ENCODE results near the gene DCP1B.

DCP1B gene

DNA sequence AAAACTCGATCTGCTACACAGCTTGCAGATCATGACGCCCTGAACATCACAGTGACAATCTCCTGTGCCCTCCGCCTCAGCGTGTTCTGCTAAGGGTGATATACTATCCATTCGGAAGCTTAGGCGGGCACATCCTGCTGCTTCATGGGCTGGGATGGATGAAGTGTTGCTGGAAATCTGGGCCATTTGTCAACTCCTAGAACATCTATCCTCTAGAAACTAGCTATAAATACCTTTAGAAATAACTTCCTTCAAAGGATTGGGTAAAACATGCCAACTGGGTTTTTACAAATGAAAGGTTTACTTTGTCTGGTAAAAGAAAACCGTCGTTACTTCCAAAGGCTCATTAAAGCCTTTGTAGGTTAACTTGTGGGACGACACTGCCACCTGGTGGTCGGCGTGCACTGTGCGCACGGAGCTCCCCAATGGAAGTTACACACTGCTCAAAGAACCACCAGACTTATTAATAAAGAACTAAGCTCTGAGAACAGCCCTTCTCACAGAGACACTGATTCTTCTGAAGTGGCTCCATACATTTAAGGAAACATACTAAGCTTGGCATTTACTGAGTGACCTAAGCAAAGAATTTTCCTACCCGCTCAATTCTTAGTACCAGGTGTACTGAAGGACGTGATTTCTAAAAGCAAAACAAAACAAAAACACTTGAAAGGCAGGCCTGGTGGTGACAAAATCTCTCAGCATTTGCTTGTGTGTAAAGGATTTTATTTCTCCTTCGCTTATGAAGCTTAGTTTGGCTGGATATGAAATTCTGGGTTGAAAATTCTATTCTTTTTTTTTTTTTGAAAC lies 64.3 kb downstream of the DCP1B start:
- Histone ChIP-seq H3K36me3 (replicated peaks) (peaks cover 4% of the 10 kb centered on the region), H3K4me3 (ENCODE audit: low read depth, low read length) (no peak overlapping the region), H3K27ac (no peak overlapping the region), H3K27me3 (replicated peaks) (no peaks in the 10 kb centered on the region)
- peak; percentile 75 for DNase-seq
- TF ChIP-seq, protein P1, sequence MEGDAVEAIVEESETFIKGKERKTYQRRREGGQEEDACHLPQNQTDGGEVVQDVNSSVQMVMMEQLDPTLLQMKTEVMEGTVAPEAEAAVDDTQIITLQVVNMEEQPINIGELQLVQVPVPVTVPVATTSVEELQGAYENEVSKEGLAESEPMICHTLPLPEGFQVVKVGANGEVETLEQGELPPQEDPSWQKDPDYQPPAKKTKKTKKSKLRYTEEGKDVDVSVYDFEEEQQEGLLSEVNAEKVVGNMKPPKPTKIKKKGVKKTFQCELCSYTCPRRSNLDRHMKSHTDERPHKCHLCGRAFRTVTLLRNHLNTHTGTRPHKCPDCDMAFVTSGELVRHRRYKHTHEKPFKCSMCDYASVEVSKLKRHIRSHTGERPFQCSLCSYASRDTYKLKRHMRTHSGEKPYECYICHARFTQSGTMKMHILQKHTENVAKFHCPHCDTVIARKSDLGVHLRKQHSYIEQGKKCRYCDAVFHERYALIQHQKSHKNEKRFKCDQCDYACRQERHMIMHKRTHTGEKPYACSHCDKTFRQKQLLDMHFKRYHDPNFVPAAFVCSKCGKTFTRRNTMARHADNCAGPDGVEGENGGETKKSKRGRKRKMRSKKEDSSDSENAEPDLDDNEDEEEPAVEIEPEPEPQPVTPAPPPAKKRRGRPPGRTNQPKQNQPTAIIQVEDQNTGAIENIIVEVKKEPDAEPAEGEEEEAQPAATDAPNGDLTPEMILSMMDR (IDR thresholded peaks at IDR 0.05; ENCODE audit: low read depth, low read length, missing control alignments), result peak; percentile 93
- in situ Hi-C loops (cut with HindIII; ENCODE audit: low pct_ligation_motif_present, low sequenced_read_pairs), result loop anchor here (25.0 kb wide), 1 partner anchor 128 kb away; the partner anchor contains the start of gene LRTM2

DNA sequence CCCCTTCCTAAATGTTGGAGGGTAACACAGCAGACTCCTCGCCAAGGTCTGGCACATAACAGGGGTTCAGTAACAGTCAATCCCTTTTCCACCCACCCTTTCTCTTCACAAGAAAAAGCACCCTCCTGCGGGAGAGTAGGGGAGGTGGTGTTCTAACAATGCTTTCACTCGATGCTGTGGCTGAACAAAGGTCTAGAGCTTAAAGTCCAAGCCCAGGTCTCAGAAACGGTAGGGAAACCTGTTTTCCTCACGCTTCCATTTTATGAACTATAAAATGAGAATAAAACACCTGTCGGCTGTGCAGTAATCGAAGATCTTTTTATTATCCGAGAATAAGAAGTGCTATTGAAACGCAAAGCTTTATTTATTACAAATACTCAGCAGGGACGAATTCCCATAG lies 64.9 kb downstream of the DCP1B start:
- no peak for DNase-seq
- in situ Hi-C loops (cut with HindIII; ENCODE audit: low pct_ligation_motif_present, low sequenced_read_pairs), result loop anchor here (25.0 kb wide), 1 partner anchor 127 kb away; the partner anchor contains the start of gene LRTM2
- H3K4me3 ChIP-seq (ENCODE audit: low read depth, low read length), result no peak overlapping the region

DNA sequence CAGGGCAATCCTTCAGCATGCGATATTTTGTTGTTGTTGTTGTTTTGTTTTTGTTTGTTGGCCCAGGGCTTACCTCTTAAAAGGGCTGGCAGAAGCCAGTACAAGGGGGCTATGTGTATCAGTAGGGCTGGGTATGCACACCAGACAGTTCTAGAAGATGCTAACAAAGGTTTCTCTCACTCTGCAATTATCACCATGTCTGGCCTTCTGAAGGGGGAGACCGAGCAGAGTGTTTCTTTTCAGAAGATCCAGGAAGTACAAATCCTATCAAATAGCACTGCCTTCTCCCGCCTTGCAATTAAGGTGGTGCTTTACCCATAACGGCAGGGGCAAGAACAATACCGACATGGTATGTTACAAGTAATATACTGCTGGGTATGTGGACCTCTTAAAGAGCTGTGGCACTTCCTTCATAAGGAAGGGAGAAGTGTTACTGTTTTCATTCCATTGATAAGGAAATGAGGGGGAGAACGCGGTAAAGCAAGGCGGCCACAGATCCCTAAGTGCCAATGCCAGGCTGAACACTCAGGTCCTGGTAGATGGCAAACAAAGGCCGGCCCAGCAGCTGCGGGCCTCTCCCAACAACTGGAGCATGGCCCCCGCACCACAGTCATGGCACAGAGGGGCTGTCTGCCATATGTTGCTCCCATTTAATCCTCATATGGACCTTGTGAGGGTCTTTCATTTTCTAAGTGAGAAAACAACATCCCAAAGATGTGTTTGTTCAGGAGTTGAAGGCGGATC lies 66.6 kb downstream of the DCP1B start:
- in situ Hi-C loops (cut with HindIII; ENCODE audit: low pct_ligation_motif_present, low sequenced_read_pairs), result loop anchor here (25.0 kb wide), 1 partner anchor 125 kb away; the partner anchor contains the start of gene LRTM2

More for the DNA sequence above, 64.9 kb downstream of the DCP1B start:
- no peaks in the 10 kb centered on the region for H3K27me3 ChIP-seq (replicated peaks)
- TF ChIP-seq, protein P1 (IDR thresholded peaks at IDR 0.05; ENCODE audit: low read depth, low read length, missing control alignments), result no peak
- H3K27ac ChIP-seq, result no peak overlapping the region
- peaks cover 4% of the 10 kb centered on the region for H3K36me3 ChIP-seq (replicated peaks)

DNA sequence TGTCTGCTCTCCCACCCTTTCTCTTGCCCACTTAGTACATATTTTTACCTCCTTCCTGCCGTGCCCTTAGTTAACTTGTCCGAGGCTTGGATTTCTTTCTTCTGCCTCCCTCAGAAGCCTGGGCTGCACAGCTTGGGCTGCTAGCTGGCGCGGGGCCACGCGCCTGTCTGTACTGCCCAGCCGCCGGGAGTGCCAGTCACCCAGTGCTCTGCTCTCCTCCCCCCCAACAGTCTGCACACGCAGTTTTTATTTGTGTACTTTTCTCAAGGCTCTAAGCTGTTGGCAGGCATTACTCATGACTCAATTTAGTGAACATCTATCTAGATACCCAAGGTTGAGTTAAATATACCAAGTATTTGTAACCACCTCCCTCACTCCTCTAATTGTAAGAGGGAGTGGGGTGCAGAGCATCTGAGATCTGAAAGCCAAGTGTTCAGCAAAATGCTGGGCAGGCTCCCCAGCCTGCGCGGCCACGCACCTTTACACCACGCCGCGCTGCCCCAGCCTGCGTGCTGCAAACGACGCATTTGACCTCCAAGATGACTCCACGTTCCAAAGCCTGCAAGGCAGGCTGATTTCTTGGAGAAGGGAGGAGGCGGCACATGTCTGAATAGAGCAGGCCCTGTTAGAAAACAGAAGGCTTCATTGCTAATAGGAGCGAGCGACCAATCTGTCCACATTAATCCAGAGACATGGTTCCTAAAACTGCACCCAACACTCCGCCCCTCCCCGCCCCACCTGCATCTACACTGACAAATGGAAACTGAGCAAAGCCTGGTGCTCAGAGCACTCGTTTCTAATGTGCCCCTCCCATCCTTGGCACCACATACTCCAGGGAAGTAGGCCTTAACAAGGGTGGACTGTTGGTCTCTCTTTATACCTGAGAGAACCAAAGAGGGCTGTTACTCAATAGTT lies 67.6 kb downstream of the DCP1B start:
- peak; percentile 69 for DNase-seq
- in situ Hi-C loops (cut with HindIII; ENCODE audit: low pct_ligation_motif_present, low sequenced_read_pairs), result loop anchor here (25.0 kb wide), 1 partner anchor 124 kb away; the partner anchor contains the start of gene LRTM2
- Histone ChIP-seq H3K27ac (no peak overlapping the region), H3K36me3 (replicated peaks) (peaks cover 4% of the 10 kb centered on the region), H3K27me3 (replicated peaks) (no peaks in the 10 kb centered on the region), H3K4me3 (ENCODE audit: low read depth, low read length) (no peak overlapping the region)
- TF ChIP-seq, protein P1 (IDR thresholded peaks at IDR 0.05; ENCODE audit: low read depth, low read length, missing control alignments), result no peak

More for the DNA sequence above, 66.6 kb downstream of the DCP1B start:
- peaks cover 4% of the 10 kb centered on the region for H3K36me3 ChIP-seq (replicated peaks)
- H3K27me3 ChIP-seq (replicated peaks), result no peaks in the 10 kb centered on the region
- TF ChIP-seq, protein P1 (IDR thresholded peaks at IDR 0.05; ENCODE audit: low read depth, low read length, missing control alignments), result no peak
- H3K4me3 ChIP-seq (ENCODE audit: low read depth, low read length), result no peak overlapping the region
- H3K27ac ChIP-seq, result no peak overlapping the region
- no peak for DNase-seq

DNA sequence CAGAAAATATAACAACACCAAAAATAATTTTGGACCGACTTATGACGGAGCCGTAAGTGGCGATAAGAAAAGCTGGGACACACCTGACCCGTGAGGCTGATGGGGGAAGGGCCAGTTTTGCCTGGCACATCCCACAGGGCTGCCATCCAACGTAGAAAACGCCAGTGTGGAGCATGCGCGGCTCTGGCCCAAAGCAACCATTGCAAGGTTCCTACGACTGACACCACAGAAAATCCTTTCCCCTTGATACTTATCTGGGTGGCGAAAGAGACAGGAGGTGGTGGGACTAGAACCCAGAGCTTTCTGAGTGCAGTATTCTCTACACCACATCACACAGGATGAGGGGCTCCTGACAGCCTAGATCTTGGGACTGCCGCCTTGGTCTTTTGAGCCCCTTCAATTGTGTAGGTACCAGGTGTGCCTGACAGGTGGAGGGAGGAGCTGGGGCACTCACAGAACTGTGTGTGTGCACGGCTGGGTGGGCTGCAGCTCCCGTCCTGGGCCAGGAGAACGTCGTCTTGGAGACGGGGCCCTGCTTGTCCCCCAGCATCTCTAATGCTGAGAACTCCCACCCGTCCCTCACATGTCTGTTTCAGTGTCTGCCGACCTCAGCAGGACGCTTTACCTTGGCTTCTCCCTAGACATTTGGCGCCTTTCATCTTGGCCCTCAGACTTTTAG lies 68.4 kb downstream of the DCP1B start:
- DNase-seq, result no peak
- in situ Hi-C loops (cut with HindIII; ENCODE audit: low pct_ligation_motif_present, low sequenced_read_pairs), result loop anchor here (25.0 kb wide), 1 partner anchor 124 kb away; the partner anchor contains the start of gene LRTM2
- Histone ChIP-seq H3K36me3 (replicated peaks) (peaks cover 2% of the 10 kb centered on the region), H3K4me3 (ENCODE audit: low read depth, low read length) (no peak overlapping the region), H3K27me3 (replicated peaks) (no peaks in the 10 kb centered on the region), H3K27ac (no peak overlapping the region)
- TF ChIP-seq, protein P1 (IDR thresholded peaks at IDR 0.05; ENCODE audit: low read depth, low read length, missing control alignments), result no peak
